H4 (cell line): Measurements from ENCODE around the gene ZNF19. TPM values are rescaled to one million over a fixed set of nuclear protein-coding genes. Genes with fewer than 3 reads are reported as not detected.
"Not testable (repeated sequence)": the region's sequence is repeated elsewhere in the genome, so short reads cannot be mapped to it uniquely, and the experiment has no call there.

Source experiments
- DNase-seq: peaks from one replicate; pipeline ENCODE4 v3.0.0-alpha.2; 2015; ENCODE audit warnings: low spot score
- total RNA-seq: library from RNA; depleted of rRNA; stranded (reverse); fragments of >200 nt; shearing (Covaris generic); gene quantifications from 2 replicates; pipeline ENCODE4 v1.2.3, GENCODE V29; 2014; rRNA removed

The ZNF19 gene
- total RNA-seq, result 3.3 and 7.1 TPM in 2 replicates

DNA sequence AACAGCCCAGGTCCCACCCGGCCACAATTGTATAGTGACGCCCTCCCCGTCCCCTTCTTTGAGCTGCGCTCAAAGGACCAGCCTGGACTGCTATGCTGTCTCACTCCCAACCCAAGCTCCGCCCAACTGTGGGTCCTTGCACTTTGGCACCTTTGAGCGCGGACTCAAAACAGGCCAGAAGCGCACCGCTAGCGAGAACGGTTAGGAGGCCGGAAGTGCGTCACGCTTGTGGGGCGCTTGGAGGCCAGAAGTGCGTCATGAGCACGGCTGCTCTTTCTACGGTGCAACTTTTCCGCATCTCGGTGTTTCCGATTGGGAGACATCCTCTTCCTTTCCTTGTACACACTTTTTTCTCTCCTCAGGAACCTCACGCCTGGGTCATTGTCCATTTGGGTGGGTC lies at the start of gene ZNF19:
Gene ZNF19 (minus strand): TSS at position 203 of the 400 bp plus-strand sequence. CDS start 7,210 bp downstream, outside the sequence.
- no peak for DNase-seq

DNA sequence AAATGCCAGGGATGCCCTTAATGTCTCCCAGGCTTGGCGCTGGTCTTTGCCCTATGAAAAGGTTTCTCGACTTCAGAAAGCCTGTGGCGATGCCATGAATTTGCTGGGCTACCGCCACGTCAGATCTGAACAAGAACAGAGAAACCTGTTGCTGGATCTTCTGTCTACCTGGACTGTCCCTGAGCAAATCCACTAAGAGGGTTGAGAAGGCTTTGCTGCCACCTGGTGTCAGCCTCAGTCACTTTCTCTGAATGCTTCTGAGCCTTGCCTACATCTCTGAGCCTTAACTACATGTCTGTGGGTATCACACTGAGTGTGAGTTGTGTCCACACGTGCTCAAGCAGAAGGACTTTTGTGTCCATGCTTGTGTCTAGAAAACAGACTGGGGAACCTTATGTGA lies 48.5 kb upstream of the ZNF19 start:
- DNase-seq, result peak; percentile 41

DNA sequence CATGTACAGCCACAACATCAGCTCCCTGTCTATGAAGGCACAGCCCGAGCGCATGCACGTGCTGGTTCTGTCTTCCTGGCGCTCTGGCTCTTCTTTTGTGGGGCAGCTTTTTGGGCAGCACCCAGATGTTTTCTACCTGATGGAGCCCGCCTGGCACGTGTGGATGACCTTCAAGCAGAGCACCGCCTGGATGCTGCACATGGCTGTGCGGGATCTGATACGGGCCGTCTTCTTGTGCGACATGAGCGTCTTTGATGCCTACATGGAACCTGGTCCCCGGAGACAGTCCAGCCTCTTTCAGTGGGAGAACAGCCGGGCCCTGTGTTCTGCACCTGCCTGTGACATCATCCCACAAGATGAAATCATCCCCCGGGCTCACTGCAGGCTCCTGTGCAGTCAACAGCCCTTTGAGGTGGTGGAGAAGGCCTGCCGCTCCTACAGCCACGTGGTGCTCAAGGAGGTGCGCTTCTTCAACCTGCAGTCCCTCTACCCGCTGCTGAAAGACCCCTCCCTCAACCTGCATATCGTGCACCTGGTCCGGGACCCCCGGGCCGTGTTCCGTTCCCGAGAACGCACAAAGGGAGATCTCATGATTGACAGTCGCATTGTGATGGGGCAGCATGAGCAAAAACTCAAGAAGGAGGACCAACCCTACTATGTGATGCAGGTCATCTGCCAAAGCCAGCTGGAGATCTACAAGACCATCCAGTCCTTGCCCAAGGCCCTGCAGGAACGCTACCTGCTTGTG lies 47.8 kb upstream of the ZNF19 start:
- no peak for DNase-seq

DNA sequence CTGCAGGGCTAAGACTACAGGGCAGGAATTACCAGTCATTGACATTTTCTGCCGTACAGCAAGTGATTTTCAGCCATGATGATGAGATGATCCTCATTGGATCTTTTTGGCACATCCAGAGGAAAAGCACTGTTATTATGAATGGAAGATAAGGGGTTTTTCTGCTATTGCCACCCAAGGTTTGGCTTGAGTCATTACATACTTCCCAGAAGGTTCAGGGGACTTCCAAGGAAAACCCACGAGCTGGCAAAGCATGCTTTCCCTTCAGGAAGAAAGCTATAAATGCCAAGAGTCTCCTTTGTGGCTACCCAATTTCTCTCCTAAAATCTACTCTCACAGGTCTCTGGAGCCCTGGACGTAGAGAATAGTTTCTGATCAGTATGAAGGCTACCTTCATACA lies 43.2 kb upstream of the ZNF19 start:
- no peak for DNase-seq

DNA sequence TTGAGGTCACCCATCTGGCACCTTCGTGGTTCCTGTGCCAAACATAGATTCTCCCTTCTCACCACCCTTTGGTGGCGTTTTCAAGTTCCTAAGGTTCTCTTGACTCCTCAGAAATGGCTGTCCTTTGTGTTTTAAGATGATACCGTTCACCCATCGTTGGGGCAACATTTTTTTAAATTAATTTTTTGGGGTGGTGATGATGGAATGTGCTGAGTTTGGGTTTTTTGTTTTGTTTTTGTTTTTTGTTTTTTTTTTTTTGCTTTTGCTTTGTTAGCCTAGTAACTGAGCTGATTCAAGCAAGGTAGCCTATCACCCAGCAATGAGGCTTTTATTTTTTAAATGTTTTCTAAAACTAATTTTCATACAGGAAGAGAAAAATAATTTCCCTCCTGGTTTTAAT lies 39.7 kb upstream of the ZNF19 start:
- DNase-seq, result no peak

DNA sequence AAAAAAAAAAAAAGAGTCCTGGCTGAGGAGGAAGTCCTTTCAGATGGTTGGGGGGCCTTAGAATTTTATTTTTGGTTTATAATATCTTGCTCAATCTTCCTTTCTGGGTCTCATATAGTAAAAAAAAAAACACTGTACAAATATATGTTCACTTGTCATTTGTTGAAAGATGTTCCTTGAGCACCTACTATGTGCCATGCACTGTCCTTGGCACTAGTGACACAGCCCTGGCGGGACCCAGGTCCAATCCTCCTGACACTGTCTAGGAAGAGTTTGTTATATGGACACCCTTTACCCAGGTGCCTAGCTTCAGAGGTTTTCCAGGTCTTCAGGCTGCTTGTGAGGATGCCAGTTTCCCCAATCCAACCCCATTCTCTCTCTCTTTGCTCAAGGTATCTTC lies 39.1 kb upstream of the ZNF19 start:
- DNase-seq, result no peak

DNA sequence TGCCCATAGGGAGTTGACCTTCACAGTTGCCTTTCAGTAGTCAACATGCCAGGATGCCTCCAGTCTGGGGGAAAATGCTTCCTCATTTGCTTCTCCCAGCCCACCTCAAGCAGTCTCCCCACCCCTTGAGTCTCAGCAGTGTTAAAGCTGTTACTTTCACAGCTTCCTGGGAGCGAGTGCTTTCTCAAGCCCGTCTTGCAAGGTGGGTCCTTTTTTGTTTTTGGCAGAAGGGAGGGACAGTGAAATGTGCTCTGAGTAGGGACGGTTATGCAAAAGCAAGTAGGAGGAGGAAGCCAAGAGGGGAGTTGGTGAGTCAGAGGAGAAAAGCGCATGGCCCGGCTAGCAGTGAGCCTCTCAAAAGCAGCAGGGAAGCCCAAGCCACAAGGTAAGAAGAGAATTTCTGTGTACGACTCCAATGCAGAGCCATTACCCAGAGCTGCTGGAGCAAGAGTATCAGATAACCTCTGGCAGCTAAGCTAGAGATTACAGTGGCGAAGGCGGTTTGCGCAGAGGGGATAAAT lies 37.0 kb upstream of the ZNF19 start, which contains the start of gene CHST4:
Gene CHST4 (plus strand): TSS at position 316 of the 521 bp plus-strand sequence. CDS start 10,252 bp downstream, outside the sequence.
- peak; percentile 63 for DNase-seq

DNA sequence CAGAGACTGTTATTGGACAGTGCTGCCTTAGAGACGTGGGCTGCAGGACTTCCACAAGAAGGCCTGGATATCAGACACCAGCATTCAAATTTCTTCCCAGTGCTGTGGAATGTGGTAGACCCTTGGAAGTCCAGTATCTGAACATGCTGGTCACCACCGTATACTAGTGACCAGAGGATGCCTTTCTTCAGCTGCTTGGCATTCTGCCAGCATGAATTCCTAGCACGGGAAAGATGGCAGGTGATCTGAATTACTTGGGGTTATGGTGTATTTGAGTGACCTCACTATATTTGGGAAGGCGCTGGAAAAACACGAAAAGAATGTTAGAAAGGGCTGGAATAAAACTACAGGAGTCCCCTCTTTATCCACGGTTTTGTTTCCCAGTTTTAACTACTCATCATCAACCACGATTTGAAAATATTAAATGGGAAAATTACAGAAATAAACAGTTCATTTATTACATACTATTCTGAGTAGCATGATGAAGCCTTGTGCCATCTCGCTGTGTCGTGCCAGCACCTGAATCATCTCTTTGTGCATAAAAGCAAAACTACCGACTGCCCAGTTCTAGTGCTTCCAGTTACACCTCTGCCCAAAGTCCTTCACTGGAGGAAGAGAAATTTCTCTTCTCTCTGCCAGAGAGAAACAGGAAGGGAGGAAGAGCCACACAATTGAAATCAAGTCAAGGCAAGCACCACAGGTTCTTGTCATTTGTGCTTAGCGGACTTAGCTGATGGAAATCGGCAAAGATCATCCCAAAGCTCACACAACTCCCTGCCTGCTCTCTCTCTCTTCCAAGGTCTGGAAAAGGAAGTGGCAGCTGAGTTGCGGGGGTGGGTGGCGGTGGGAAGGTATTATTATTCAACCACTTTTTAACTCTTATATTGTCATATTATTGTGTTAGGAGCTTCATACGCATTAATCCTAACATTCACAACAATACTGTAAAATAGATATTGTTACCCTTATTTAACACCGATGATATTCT lies 35.7 kb upstream of the ZNF19 start:
- DNase-seq, result no peak

DNA sequence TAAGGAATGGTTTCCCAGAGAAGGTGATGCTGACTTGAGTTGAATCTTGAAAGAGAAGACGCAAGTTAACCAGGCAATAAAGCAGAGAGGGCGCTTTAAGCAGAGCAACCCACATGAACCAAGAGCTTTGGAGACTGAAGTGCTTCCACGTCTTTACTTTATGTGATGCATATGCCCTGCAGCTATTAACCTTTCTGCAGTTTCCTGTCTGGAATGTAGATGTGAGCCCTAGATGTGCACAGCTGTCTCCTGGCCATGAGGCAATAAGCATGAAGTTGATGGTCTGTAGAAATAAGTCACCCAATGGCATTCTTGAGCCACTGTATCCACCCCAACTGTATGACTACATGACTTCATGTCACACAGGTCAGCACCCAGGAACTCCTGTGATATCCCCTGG lies 31.4 kb upstream of the ZNF19 start:
- no peak for DNase-seq

DNA sequence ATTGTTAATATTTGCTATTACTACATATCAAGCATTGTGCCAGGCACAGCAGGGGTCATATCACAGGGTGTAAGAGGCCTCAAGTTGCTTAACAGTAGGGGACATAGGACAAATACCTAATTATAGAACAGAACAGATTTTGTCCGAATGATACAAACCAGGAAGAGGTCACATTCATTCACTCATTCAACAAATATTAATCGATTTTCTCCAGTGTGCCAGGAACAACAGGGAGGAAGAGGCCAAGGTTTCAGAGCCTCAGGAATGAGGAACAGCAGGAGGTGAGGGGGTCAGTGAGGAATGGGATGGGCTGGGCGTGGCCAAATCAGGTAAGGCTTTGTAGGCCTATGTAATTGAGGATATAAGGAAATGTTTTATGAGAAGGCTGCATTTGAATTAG lies 25.9 kb upstream of the ZNF19 start:
- DNase-seq, result no peak

DNA sequence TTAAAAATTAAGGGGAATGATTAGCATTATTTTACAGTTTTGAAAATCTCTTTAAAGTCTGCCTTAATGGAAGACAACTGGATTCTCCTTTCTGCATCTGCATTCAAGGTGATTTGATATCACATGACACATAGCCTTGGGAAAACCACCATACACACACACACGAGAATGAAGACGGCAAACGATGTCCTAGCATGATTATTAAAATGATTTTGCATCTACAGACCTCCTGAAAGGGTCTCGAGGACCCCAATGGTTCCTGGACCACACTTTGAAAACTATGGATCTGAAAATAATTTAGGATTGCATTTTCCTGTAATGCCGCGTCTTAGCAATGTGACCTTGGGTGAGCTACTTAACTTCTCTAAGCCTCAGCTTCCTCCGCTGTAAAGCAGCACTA lies 25.4 kb upstream of the ZNF19 start:
- DNase-seq, result no peak

DNA sequence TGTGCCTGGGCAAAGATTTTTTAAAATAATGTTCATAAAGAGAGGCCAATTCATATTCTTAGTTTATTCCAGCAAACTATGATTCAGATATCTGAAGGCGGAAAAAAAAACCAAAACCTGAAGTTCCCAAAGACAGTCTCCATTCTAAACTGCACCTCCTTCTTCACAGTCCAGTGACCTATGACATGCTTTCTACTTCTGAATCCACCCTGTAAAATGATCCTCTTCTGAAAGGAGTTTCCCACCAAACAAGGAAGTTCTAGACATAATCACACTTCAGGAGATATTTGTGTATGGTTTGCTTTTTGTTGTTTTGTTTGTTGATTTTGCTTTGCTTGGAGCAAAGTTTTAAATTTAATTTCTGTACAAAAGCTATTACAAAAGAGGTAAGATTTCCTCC lies 24.2 kb upstream of the ZNF19 start:
- no peak for DNase-seq

DNA sequence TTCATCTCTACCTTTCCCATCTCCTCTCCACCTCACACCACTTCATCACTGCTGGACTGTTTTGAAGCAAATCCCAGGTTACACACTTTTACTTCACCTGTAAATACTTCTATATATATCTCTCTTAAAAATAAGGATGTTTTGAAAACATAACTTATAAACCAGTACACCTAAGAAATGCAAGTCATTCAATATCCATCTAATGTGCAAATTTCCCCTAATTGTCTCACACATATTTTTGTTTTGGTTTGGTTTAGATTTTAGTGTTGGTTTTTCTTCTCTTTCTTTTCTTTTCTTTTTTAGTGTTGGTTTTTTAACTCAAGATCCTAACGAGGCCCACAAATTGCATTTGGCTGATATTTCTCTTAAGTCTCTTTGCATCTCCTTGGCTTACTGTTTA lies 17.9 kb upstream of the ZNF19 start:
- DNase-seq, result no peak

DNA sequence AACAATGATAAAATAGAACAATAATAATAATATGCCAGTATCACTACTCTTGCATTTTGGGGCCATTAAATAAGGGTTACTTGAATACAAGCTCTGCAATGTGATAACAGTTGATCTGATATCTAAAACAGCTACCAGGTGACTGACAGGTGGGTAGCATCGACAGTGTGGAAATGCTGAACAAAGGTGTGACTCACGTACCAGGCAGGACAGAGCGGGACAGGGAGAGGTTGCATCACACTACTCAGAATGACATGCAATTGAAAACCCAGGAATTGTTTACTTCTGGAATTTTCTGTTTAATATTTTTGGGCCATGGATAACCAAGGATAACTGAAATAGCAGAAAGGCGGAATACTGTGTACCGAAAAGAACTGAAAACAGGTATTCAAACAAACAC lies 15.8 kb upstream of the ZNF19 start:
- DNase-seq, result no peak

DNA sequence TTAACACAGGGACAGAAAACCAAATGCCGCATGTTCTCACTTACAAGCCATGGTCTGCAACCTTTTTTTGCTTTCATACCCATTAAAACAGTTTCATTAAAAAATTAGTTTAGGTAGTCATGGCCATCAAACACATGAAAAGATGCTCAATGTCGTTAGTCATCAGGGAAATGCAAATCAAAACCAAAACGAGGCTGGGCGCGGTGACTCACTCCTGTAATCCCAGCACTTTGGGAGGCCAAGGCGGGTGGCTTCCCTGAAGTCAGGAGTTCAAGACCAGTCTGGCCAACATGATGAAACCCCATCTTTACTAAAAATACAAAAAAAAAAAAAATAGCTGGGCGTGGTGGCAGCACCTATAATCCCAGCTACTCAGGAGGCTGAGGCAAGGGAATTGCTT lies 14.9 kb upstream of the ZNF19 start:
- DNase-seq, result not testable (repeated sequence)

DNA sequence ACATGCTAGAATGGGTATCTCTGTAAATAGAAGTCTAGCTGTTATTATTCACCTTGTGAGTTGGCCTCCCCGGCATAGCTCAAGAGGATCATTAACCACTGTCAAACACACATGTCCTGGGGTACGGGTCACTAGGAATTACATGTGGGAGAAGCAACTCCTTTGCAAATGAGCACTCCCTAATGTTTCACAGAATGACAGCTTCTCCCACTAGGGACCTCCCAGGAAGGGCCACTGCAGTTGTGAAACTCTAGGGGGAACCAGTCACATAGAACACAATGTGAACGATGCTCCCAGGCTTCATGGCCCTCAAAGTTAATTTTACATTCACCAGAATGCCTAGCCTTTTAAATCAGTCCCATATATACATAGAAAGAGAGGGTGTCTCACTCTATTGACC lies 12.4 kb upstream of the ZNF19 start:
- DNase-seq, result no peak

DNA sequence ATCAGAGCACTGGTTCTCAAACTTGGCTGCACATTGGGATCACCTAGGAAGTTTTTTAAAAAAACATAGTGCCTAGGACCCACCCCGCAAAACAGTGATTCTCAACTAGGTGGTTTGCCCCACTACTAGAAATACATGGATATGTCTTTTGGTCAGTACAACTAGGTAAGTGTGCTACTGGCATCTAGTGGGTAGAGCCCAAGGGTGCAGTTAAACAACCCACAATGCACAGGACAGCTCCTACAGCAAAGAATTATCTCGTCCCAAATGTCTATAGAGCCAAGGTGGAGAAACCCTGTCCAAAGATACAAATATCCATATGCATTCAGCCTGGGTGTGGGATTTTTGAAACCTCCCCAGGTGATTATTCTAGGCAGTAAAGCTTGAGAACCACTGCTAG lies 11.8 kb upstream of the ZNF19 start:
- DNase-seq, result no peak

DNA sequence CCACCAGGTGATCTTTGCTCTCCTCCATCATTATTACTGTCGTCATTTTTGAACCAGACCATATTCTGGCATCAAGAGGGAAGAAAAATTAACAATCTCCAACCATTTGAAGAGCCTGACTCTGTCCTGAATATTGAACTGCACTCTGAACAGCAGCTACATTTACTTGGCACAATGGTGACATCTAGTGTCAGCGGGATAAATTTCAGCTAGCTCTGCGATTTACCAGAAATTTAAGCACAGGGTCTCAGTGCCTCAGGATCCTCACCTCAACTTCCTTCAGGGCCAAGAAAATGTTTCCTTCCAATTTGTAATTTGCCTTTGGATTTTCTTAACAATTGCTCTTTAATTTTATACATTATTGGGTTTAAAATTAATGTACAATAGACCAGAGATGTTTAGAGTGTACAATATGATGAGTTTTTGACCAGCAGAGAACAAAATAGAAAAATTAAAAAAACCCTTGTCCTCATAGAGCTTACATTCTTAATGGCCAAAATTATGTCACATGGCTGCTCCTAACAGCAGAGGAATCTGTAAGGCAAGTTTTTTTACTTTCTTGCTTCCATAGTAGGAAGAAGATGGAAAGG lies 10.7 kb upstream of the ZNF19 start:
- DNase-seq, result peak; percentile 48

DNA sequence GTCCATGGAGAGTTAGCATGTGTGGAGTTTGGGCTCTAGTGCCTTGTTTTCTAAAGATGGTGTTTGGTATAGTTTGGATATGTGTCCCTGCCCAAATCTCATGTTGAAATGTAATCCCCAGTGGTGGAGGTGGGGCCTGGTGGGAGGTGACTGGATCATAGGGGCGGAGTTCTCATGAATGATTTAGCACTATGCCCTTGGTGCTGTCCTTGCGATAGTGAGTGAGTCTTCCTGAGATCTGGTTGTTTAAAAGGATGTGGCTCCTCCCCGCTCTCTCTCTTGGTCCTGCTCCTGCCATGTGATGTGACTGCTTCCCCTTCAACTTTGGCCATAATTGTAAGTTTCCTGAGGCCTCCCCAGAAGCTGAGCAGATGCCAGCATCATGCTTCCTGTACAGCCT lies 8.9 kb upstream of the ZNF19 start:
- no peak for DNase-seq

DNA sequence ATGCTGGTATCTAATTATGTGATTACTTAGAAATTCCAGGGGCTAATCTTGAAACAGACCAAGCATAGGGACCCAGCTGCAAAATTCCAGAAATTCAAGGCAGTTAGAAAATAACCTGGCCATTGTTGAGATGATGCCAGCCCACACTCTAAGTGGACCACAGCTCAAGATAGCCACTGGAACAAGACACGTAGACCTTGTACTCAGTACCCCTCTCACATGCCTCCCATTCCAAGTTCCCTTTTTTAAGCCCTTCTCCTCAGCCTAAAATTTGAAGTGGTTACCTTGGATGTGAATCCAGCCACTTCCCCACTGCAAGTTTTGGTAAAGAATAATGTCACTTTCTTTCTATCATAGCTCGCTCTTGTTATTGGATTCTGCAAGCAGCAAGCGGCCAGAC lies 4.1 kb upstream of the ZNF19 start:
- no peak for DNase-seq

DNA sequence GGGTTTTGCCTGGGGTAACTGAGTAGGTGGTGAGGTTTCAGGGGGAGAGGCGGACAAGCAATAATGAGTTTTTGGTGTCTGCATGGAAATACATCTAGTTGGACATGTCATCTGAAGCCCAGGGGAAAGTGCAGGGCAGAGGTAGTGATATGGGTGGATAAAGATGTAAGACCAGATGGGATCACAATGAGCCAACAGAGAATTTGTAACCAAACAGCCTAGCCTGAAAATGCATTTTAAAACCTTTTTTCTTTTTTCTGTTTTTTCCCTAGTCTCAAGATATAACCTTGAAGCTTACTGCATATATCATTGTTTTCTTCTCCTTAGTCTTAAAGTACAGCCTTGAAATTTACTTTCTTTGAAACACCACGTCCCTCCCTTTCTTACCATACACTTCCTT lies 3.7 kb upstream of the ZNF19 start:
- DNase-seq, result no peak

DNA sequence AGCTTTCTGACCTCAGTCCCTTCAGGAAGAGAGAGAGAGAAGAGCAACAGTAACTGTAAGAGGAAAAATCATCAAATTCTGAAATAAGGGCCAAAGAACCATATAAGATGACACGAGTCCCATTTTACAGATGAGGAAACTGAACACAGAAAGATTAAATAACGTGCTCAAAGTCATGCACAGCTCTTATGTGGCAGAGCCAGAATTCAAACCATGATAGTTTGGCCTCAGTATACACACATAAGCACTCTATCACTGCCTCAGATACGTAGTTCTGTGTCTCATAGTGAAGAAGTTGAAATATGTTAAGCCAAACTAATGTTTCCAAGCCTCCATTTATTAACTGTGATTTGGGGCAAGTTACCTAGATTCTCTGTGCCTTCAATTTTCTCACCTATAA lies 1.9 kb upstream of the ZNF19 start:
- no peak for DNase-seq
